ENCODE measurements around the gene AATF. TPM values are rescaled to one million over a fixed set of nuclear protein-coding genes. Genes with fewer than 3 reads are reported as not detected.

The AATF gene
- total RNA-seq, 3 donors from 2014 or later, result 34.4 to 47.2 (median 40.0) TPM

- H3K27ac ChIP-seq, result no peak overlapping the region
- TF ChIP-seq POLR2AphosphoS5 (IDR thresholded peaks at IDR 0.05), result no peak
- TF ChIP-seq CTCF (IDR thresholded peaks at IDR 0.05), result no peak
- no peak for TF ChIP-seq POLR2A (IDR thresholded peaks at IDR 0.05)
- no peaks in the 10 kb centered on the region for H3K4me1 ChIP-seq
- H3K9me3 ChIP-seq, result no peaks in the 10 kb centered on the region
- no peaks in the 10 kb centered on the region for H3K27me3 ChIP-seq
- no peaks in the 10 kb centered on the region for H3K36me3 ChIP-seq
- no peak overlapping the region for H3K4me3 ChIP-seq
- intact Hi-C loops (cut with DNase I; ENCODE audit: low total_unique reads), result no loop called here
- DNase-seq (ENCODE audit: low spot score in 2 of 2), result no peak
Measured at GRCh38 chr17:37052450-37052849, 103.7 kb downstream of the AATF start.

- H3K27me3 ChIP-seq, result no peaks in the 10 kb centered on the region
- no peaks in the 10 kb centered on the region for H3K4me1 ChIP-seq
- no peaks in the 10 kb centered on the region for H3K36me3 ChIP-seq
- DNase-seq (ENCODE audit: low spot score in 2 of 2), result no peak
- H3K27ac ChIP-seq, result no peak overlapping the region
- no peak for TF ChIP-seq POLR2A (IDR thresholded peaks at IDR 0.05)
- TF ChIP-seq CTCF (IDR thresholded peaks at IDR 0.05), result no peak
- TF ChIP-seq POLR2AphosphoS5 (IDR thresholded peaks at IDR 0.05), result no peak
- no peak overlapping the region for H3K4me3 ChIP-seq
- intact Hi-C loops (cut with DNase I; ENCODE audit: low total_unique reads), result no loop called here
- H3K9me3 ChIP-seq, result no peaks in the 10 kb centered on the region
Measured at GRCh38 chr17:37054894-37055293, 106.1 kb downstream of the AATF start.

- no peaks in the 10 kb centered on the region for H3K36me3 ChIP-seq
- H3K4me1 ChIP-seq, result no peaks in the 10 kb centered on the region
- TF ChIP-seq POLR2AphosphoS5 (IDR thresholded peaks at IDR 0.05), result no peak
- H3K9me3 ChIP-seq, result no peaks in the 10 kb centered on the region
- H3K27me3 ChIP-seq, result no peaks in the 10 kb centered on the region
- H3K27ac ChIP-seq, result no peak overlapping the region
- no peak for DNase-seq (ENCODE audit: low spot score in 2 of 2)
- intact Hi-C loops (cut with DNase I; ENCODE audit: low total_unique reads), result no loop called here
- H3K4me3 ChIP-seq, result no peak overlapping the region
Measured at GRCh38 chr17:37056622-37057021, 107.9 kb downstream of the AATF start.

- Histone ChIP-seq H3K36me3 (no peaks in the 10 kb centered on the region), H3K4me3 (no peak overlapping the region), H3K27me3 (no peaks in the 10 kb centered on the region), H3K9me3 (no peaks in the 10 kb centered on the region), H3K4me1 (no peaks in the 10 kb centered on the region), H3K27ac (no peak overlapping the region)
- intact Hi-C loops (cut with DNase I; ENCODE audit: low total_unique reads), result no loop called here
- DNase-seq (ENCODE audit: low spot score in 2 of 2), result no peak
- TF ChIP-seq CTCF (IDR thresholded peaks at IDR 0.05) (no peak), POLR2A (IDR thresholded peaks at IDR 0.05) (no peak), POLR2AphosphoS5 (IDR thresholded peaks at IDR 0.05) (no peak)
Measured at GRCh38 chr17:37059493-37059892, 110.7 kb downstream of the AATF start.

GRCh38 chr17:37060094-37060493, 111.3 kb downstream of the AATF start:
- intact Hi-C loops (cut with DNase I; ENCODE audit: low total_unique reads), result no loop called here
- Histone ChIP-seq H3K27me3 (no peaks in the 10 kb centered on the region), H3K4me3 (no peak overlapping the region), H3K36me3 (no peaks in the 10 kb centered on the region), H3K27ac (no peak overlapping the region), H3K9me3 (no peaks in the 10 kb centered on the region), H3K4me1 (no peaks in the 10 kb centered on the region)
- TF ChIP-seq POLR2A (IDR thresholded peaks at IDR 0.05) (no peak), CTCF (IDR thresholded peaks at IDR 0.05) (no peak), POLR2AphosphoS5 (IDR thresholded peaks at IDR 0.05) (no peak)
- no peak for DNase-seq (ENCODE audit: low spot score in 2 of 2)

GRCh38 chr17:37060928-37061327, 112.2 kb downstream of the AATF start:
- Histone ChIP-seq H3K4me1 (no peaks in the 10 kb centered on the region), H3K36me3 (no peaks in the 10 kb centered on the region), H3K27me3 (no peaks in the 10 kb centered on the region), H3K9me3 (no peaks in the 10 kb centered on the region), H3K27ac (no peak overlapping the region), H3K4me3 (no peak overlapping the region)
- DNase-seq (ENCODE audit: low spot score in 2 of 2), result no peak
- intact Hi-C loops (cut with DNase I; ENCODE audit: low total_unique reads), result no loop called here
- no peak for TF ChIP-seq POLR2AphosphoS5 (IDR thresholded peaks at IDR 0.05)
- TF ChIP-seq POLR2A (IDR thresholded peaks at IDR 0.05), result no peak
- TF ChIP-seq CTCF (IDR thresholded peaks at IDR 0.05), result no peak

Measured in breast epithelium (tissue), 4 donors.